ENCODE results near the gene GPR85.
"Not testable (repeated sequence)": the region's sequence is repeated elsewhere in the genome, so short reads cannot be mapped to it uniquely, and the experiment has no call there.

GPR85 gene, protein sequence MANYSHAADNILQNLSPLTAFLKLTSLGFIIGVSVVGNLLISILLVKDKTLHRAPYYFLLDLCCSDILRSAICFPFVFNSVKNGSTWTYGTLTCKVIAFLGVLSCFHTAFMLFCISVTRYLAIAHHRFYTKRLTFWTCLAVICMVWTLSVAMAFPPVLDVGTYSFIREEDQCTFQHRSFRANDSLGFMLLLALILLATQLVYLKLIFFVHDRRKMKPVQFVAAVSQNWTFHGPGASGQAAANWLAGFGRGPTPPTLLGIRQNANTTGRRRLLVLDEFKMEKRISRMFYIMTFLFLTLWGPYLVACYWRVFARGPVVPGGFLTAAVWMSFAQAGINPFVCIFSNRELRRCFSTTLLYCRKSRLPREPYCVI

DNA sequence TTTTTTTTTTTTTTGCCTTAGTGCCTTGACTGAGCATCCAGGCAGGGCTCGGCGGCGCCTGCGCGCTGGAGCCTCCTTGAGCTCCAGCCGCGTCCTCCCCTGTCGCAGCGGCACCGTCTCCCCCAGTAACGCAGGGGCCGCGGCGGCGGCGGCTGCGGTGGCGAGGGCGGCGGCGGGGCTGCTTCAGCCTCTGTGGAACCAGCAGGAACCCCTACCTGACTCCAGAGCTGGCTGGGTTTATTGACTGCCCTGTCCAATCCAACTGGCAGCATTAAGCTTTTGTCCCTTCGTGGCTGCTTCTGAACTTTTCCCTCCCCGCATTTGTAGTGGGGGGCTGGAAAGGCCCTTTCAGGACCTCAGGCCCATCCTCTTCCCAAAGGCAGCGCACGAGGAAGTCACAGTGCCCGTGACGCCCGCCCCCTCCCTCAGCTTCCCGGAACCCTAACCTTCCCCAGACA lies at the start of gene GPR85:
GPR85 (minus strand) TSS at position 397 of the 458 bp plus-strand sequence. CDS start 2,106 bp downstream, outside the sequence.
- peak; percentile 25 for DNase-seq

DNA sequence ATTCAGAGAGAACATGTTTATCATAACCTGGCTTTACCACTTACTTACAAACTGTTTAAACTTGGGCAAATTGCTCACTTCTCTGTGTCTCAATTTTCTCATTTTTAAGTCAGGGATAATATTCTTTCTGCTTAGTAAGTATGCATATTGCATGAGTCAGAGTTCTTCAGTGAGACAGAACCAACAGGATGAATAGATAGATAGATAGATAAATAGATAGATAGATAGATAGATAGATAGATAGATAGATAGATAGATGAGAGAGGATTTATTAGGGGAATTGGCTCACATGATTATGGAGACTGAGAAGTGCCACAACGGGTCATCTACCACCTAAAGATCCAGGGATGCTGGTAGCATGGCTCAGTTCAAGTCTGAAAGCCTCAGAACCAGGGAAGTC lies 47.4 kb upstream of the GPR85 start:
- DNase-seq: no peak

DNA sequence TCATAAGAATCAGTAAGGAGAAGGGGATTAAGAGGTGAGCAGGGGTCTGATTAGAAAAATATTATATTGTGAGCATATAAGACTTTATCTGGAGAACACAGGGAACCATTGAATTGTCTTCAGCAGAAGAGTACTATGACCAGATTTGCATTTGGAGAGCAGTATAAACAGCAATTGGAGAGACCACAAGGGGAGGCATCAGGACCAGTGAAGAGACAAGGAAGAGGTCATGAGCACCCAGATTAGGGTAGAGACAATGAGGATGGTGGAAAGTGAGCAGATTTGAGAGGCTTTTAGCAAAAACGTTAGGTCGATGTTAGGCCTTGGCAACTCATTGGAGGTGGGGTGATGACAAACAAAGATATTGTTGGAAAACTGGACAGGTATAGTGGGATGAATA lies 44.7 kb upstream of the GPR85 start:
- DNase-seq: no peak

DNA sequence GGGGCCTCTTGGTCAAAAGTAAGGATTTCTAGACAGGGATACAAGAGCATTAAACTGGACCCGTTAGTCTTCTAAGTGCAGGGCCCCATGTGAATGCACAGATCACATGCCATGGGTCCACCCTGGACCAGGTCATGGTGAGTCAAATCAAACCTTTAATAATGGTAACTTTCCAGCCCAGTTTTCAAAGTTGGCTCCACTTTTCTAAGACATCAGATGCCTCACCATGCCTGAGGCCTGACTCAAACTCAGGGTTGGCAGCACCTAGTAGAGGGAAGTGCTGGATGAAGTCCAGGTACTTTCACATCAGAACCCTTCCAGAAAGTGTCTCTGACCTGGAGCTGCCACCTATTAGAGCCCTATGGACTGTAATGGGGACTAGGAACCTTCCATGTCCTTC lies 41.4 kb upstream of the GPR85 start:
- no peak for DNase-seq

DNA sequence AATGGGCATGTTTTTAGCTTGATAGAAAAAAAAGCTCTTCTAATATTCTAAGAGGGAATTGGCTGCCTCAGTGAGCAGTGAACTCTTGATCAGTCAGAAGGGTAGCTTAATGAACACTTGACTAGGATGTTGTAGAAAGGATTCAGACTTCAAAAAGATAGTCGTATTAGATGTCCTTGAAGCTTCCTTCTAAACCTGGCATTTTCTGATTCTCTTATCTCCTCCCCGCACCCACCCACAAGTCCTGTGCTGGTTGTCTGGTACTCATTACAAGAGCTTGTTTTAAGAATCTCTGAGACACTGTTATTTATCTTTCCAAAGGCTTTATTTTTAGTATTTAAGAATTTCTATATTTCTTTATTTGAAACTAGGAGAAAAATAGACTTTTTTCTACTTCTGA lies 39.1 kb upstream of the GPR85 start:
- DNase-seq: no peak

DNA sequence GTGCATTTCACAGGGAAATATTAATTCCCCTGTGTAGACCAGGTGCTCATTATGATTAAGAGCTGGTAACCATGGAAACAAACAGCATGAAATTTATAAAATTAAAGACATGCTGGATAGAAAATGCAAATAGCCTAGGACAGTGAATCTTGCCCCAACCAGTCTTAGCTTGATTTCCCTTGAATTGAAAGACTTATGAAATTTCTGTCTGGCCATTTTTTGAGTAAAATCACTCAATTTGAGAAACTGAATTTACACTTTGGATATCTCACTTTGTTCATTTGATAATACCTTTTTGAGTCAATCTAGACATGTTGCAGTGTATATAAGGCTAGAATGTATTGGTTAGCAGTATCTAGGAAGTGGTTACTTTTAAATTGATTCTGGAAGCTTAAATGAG lies 36.1 kb upstream of the GPR85 start:
- DNase-seq: no peak

DNA sequence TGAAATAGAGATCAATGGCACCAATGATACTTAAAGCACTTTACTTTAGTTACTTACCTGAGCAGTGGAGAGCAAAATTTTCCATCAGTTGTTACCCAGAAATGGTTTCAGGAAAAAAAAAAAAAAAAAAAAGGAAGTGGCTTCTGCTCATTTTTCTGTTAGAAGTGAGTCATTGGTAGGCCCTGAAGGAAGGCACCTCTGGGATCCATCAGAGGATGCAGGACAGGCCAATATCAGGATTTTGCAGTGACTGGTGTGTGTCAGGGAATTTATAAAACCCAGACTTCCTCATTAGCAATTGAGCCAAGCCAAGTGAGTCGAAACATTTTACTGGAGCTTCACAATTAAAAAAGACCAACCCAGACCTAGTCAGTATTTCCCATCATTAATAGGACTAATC lies 34.0 kb upstream of the GPR85 start:
- DNase-seq: no peak

DNA sequence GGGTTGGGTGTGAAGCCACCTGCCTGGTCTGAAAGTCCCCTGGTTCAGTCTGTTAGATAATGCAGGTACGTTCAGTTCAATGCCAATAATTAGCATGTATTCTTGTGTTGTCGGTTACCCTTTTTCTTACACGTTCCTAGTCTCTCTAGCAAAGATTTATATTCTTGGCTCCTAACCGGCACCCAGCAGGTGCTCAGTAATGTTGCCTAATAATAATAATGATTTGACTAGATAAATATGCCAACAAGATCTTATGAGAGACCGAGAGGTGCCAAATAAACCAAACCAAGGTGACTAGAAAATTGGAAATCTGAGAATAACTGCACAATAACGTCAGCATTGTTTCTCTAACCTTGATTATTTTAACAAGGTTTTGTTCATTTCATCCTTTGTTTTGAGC lies 32.8 kb upstream of the GPR85 start:
- no peak for DNase-seq

DNA sequence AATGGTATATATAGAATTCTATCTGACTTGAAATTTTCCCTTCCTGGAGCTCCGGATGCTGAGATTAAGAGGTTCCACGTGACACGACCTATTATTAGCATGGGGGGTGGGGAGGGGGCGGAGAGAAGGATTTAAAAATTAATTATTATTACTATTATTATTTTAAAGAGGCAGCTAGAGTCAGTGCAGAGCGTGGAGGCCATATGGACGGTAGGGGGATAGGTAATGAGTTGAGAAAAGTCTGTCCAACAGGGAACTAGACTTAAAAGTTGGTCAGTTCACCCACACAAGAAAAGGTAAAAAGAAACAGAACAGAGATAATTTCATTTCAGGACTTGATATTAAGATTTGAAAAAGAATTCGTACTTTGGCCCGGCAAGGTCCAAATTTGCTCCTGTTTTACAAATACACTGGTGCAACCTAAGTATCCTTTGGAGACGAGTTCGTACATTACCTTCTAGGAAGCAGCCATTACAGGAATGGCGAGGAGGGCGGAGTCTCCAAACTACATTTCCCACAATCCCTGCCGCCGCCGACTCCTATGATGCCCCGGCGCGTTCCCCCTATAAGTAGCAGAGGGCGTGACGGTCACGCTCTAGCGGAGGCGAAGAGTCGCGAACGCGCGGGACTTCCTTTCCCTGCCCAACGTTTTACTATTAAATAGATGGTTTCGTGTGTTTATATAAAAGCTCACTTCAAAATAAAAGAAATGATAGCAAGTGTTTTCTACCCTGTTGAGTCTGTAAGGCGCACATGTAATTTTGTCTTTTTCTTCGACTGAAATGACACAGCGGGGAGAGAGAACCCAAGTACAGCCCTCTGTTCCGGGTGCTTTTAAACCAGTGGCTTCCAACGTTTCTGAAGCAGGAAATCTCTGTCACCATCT lies 31.7 kb upstream of the GPR85 start, which contains the start of gene SMIM30:
SMIM30 (minus strand) TSS at position 481 of the 886 bp plus-strand sequence. CDS start 976 bp downstream, outside the sequence.
- peak; percentile 83 for DNase-seq

DNA sequence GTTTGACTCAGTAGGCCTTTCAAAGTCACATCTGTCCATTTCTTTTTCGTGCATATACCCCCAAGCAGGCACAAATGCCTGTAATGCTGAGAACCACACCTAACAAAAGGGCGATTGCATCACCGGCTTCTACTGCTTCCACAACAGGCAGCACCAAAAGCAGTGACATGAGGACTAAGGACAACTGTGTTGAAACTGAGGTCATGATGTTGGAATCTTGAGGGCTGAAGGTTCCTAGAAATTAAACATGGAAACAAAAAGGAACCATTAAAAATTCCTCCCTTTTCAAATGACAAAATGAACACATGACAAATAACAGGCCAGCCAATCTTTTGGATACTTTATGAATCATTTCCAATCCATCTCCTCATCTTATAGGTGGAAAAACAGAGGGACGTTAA lies 30.7 kb upstream of the GPR85 start:
- DNase-seq: not testable (repeated sequence)

DNA sequence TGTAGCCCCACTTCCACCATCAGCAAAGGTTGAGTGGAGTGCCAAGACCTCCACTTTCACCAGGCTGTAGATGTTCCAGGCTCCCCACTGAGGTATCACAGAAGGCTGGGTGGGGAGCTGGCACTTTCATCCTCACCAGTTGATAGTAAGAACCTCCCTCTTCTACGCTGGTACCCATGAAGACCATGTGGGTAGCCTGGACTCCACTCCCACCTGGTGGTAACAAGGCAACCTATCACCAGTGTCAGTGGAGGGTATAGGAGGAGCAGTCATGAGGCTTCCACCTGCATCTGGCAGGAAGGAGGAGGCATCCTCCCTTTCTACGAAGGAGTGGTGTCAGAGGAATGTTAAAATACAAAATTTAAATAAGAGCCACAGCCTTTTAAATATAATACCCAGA lies 27.3 kb upstream of the GPR85 start:
- DNase-seq: no peak

DNA sequence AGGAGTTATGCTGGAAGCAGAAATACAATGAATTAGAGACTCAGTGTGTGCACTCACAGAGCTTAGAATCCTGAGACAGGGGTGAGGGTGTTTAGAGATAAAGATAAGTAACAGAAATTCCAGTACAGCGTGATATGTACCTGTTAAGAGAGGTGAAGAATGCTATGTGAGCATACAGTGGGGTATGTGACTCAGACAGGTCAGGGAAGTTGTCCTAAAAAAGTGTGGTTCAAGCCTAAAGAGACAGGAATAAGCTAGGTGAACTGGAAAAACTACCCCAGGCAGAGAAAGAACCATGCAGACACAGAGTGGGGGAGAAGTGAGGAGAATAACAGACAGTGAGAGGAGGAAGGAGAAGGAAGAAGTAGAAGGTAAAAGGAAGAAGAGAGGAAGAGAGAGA lies 23.1 kb upstream of the GPR85 start:
- DNase-seq: no peak

DNA sequence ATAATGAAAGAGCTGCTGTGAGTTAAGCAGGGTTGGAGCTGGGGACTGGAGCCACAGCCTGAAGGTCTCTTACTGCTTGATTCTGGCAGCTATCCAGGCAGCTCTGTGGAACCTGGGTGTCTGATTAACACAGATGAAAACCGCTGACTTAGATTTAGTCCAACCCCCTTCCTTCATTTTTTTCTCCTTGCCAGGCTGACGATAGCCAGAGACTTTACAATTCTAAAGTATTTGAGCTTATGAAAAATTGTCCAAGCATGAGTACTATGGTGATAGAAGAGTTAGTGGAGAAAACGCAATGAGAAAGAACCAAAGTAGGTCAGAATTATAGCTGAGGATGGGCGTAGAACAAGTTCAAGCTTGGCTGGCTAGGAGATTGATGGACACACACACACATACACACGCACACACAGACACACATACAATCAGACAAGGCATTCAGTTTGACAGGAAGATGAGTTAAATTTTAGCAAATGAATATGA lies 13.5 kb upstream of the GPR85 start:
- DNase-seq: no peak

DNA sequence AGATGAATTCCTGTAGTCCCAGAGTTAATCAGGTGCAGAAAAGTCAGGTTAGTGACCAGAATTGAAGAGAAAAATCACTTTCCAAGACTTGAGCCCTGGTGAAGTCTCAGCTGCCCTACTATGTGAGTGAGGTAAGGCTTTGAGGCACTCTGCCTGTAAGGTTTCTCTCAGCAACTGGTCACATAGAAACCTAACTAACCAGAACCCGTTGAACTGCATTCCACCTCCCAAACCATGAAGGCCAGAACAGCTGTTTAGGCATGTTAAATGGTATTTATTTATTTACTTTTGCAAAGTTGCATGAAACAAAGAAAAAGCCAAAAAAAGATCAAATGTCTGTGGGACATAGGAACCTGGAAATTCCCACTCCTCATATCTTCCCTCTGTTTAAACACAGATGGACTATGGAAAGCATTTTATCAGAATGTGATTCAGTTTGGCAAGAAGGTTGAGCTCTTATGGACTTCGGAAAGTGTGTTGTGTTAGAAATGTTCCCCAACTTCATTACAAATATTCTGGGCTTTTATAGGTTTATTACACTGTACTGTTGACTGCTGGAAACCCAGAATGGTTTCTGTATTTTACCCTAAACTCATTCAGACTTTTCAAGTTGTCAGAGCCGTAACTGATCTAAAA lies 12.8 kb upstream of the GPR85 start:
- DNase-seq: no peak

DNA sequence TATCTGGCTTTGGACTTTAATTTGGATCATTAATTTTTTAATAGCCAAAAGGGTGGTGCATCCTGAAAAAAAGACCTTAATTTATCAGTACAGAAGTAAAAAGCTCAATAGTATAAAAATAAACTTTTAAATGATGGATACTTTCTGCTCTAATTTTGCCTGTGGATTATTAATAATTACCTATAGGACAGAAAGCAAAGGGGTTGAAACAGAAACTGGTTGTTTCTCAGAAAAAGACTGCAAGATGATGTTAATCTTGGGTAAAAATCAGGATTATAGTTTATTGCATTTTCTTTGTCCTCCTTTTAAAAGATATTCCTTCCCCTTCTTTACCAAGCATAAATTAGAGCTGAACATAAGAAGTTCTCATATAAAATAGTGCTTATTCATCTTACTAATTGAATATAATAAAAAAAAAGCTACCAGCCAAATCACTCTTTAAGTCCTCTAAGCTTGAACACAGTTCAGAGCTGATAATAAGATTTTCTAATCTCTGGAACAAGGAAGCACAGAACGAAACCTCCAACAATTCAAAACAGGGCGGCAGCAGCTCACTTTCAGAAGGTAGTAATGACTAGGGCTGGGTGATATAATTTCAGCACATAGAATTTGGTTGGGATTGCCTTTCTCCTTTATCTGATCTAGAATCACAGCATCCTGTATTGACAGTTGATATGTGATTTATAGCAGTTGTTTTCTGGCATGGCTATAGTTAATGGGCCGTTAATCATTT lies 8.1 kb upstream of the GPR85 start:
- DNase-seq: no peak

DNA sequence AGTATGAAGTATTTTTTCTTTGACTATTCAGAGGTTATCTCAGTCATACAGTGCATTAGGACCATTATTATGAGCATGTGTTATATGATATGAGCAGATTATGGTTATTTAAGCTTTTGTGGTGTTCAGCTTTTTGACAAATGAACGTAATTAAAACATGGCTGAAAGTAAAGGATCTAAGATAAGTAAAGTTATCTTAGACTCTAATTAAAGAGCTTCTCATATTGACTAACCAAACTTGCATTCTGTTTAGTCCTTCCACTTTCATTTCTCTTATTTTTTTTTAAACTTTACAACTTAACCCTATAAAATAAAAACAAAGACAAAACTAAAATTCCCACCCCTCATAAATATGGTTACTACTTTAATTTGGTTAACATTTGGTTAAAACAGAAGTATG lies 6.9 kb upstream of the GPR85 start:
- no peak for DNase-seq

DNA sequence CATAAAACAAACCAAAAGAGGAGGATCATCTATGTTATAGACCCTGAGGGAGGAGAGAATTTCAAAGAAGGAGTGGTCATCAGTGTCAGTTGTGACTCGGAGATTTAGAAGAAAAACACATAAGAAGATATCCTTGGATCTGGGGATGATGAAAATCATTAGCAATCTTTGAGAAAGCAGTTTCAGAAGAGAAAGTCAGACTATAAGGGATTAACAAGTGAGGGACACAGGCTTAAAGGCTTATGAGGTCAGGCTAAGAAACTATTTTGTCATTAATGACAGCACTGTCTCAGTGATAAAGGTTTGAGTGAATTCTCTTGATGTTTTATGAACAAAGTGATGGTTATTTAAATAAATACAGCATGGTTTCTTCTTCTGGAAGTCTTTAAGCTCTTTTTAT lies 6.1 kb upstream of the GPR85 start:
- no peak for DNase-seq

DNA sequence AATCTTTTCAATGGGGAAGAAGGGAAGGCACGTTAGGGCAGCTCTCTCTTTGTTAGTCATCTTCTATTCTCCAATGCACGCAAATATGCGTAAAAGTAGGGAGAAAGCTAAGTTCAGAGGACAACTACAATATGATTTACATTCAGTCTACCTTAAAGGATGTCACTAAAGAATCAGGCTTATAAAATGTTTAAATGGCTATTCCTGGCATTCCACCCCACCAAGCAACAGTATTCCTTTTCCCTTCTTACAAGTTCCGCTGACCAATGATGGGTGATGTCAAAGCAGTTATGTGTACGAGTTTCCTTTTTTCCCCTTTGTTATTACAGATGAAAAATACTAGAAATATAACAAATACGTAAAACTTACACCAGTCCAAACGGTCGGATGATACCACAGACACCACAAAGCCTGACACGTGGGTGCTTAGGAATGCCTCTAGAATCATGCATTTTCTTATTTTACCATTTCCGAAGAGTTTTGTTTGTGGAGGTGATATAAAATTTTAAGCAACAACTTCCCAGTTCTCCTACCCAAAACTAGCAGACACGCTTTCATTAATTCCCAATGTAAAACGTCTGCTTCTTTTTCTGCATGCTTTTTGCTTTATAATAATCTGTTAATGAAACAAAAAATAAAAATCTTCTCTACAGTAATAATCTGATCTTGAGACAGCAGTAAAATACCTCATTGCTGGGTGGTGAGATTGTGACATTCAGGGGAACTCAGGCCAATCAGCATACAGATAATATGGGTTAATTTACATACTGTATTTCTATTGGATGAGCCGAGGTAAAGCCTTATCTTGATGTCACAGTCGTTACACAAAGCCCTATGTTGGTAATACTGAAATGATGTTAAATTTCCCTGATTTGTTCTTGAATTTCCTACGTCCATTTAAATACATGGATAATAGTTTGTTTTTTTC lies 708 bp upstream of the GPR85 start:
- no peak for DNase-seq

DNA sequence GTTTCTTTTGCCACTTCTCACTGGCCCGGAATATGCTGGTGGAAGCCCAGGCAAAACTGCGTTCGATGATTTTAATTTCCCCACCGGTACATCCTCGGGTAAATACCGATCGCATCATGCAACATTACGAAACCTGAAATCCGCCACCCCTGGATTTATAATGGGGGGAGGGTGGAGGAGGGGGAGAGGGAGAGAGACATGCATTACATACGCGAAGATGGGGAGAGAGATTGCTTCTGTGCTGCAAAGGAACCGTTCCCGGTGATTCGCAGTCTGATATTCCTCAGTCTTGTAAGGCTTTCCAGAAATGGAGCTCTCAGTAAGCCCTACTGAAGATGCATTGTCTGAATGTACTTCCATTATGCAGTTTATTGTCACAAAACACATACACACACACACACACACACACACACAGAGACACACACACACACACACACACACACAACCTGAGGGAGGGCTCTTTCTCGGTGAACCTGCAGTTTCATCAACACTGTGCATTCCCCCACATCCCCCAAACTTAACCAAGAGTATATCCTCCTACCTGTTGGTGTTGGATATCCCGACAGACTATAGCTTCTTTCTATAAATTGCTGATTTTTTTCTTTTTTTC lies 741 bp downstream of the GPR85 start:
- no peak for DNase-seq

DNA sequence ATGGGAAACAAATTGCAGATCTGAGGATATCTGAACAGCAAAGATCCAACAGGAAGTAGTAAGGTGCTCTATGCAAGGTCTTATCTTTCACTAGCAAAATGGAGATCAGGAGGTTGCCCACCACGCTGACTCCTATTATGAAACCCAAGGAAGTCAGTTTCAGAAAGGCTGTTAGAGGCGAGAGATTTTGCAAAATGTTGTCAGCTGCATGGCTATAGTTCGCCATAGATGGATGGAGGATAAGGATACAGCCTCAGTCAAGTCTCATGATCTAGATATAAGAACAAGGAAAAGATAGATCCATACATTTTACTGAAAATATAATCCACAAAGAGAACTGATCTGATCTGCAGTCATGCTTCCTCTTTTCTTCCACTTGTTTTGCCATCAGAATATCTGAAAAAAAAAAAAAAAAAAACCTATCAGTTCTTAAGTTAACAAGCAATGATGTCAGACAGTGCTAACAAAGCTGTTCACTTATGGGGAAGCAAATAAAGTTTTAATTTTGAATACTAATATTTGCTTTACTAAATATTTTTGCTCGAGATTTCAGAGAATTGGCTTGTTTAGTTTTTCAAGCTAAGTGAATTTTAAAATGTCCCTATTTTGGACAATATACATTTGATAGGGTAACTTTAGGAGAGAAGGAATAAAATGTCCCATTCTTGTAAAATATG lies 2.0 kb downstream of the GPR85 start:
- DNase-seq: no peak
